ENCODE measurements around the gene SLC16A4. TPM values are rescaled to one million over a fixed set of nuclear protein-coding genes. Genes with fewer than 3 reads are reported as not detected.

Gene SLC16A4
- total RNA-seq, 4 donors from 2014 or later: 0.88 to 4.5 (median 4.2) TPM; not detected in 1

- peaks cover 0 to 47% (median 0%) of the 10 kb centered on the region in 3 donors for H3K36me3 ChIP-seq
- intact Hi-C loops (cut with DNase I): no loop called here
- H3K4me1 ChIP-seq: peaks cover 30 to 94% (median 58%) of the 10 kb centered on the region in 3 donors
- H3K4me3 ChIP-seq: no peak overlapping the region
- H3K27me3 ChIP-seq: no peaks in the 10 kb centered on the region
- H3K9me3 ChIP-seq: no peaks in the 10 kb centered on the region
- H3K27ac ChIP-seq: no peak overlapping the region
- 61 to 72% methylated on average over 3 of the region's 3 CpGs for WGBS, 2 donors
- TF ChIP-seq POLR2A (IDR thresholded peaks at IDR 0.05): no peak
- TF ChIP-seq, protein P1, sequence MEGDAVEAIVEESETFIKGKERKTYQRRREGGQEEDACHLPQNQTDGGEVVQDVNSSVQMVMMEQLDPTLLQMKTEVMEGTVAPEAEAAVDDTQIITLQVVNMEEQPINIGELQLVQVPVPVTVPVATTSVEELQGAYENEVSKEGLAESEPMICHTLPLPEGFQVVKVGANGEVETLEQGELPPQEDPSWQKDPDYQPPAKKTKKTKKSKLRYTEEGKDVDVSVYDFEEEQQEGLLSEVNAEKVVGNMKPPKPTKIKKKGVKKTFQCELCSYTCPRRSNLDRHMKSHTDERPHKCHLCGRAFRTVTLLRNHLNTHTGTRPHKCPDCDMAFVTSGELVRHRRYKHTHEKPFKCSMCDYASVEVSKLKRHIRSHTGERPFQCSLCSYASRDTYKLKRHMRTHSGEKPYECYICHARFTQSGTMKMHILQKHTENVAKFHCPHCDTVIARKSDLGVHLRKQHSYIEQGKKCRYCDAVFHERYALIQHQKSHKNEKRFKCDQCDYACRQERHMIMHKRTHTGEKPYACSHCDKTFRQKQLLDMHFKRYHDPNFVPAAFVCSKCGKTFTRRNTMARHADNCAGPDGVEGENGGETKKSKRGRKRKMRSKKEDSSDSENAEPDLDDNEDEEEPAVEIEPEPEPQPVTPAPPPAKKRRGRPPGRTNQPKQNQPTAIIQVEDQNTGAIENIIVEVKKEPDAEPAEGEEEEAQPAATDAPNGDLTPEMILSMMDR (IDR thresholded peaks at IDR 0.05): no peak
- no peak for DNase-seq
Measured at GRCh38 chr1:110344152-110344551, 46.7 kb downstream of the SLC16A4 start.

- 50 to 61% methylated on average over 2 of the region's 2 CpGs for WGBS, 2 donors
- DNase-seq: no peak
- TF ChIP-seq, protein P1 (IDR thresholded peaks at IDR 0.05): no peak
- TF ChIP-seq POLR2A (IDR thresholded peaks at IDR 0.05): no peak
- no peak overlapping the region for H3K27ac ChIP-seq
- no peaks in the 10 kb centered on the region for H3K27me3 ChIP-seq
- peaks cover 0 to 47% (median 0%) of the 10 kb centered on the region in 3 donors for H3K36me3 ChIP-seq
- H3K9me3 ChIP-seq: no peaks in the 10 kb centered on the region
- intact Hi-C loops (cut with DNase I): no loop called here
- H3K4me1 ChIP-seq: peaks cover 30 to 85% (median 51%) of the 10 kb centered on the region in 3 donors
- H3K4me3 ChIP-seq: no peak overlapping the region
Measured at GRCh38 chr1:110343249-110343648, 47.6 kb downstream of the SLC16A4 start.

GRCh38 chr1:110341872-110342331 lies 48.9 kb downstream of the SLC16A4 start:
- intact Hi-C loops (cut with DNase I): no loop called here
- H3K4me3 ChIP-seq: peak overlapping the region in 2 of 4 donors; percentile 24 to 28
- H3K27ac ChIP-seq: no peak overlapping the region
- DNase-seq: no peak
- TF ChIP-seq, protein P1 (IDR thresholded peaks at IDR 0.05): no peak
- TF ChIP-seq POLR2A (IDR thresholded peaks at IDR 0.05): no peak
- peaks cover 0 to 37% (median 0%) of the 10 kb centered on the region in 3 donors for H3K36me3 ChIP-seq
- WGBS, 2 donors: 41 to 62% methylated on average over 5 to 9 of the region's 9 CpGs
- H3K9me3 ChIP-seq: no peaks in the 10 kb centered on the region
- no peaks in the 10 kb centered on the region for H3K27me3 ChIP-seq
- H3K4me1 ChIP-seq: peaks cover 30 to 80% (median 48%) of the 10 kb centered on the region in 3 donors

GRCh38 chr1:110341146-110341871 lies 49.5 kb downstream of the SLC16A4 start:
- 84 to 89% methylated on average over 16 to 25 of the region's 27 CpGs for WGBS, 2 donors
- TF ChIP-seq POLR2A (IDR thresholded peaks at IDR 0.05): no peak
- TF ChIP-seq, protein P1 (IDR thresholded peaks at IDR 0.05): no peak
- intact Hi-C loops (cut with DNase I): no loop called here
- peak overlapping the region in 2 of 4 donors; percentile 89 to 90 for H3K4me3 ChIP-seq
- DNase-seq: no peak
- H3K9me3 ChIP-seq: no peaks in the 10 kb centered on the region
- H3K27me3 ChIP-seq: no peaks in the 10 kb centered on the region
- peaks cover 0 to 31% (median 0%) of the 10 kb centered on the region in 3 donors for H3K36me3 ChIP-seq
- no peak overlapping the region for H3K27ac ChIP-seq
- H3K4me1 ChIP-seq: peaks cover 30 to 80% (median 48%) of the 10 kb centered on the region in 3 donors

GRCh38 chr1:110340207-110340468 lies 50.7 kb downstream of the SLC16A4 start:
- intact Hi-C loops (cut with DNase I): no loop called here
- peaks cover 0 to 19% (median 0%) of the 10 kb centered on the region in 3 donors for H3K36me3 ChIP-seq
- 0% methylated on average over 2 of the region's 9 CpGs; no CpG with 5 or more reads in 1 of the 2 donors for WGBS, 2 donors
- no peaks in the 10 kb centered on the region for H3K9me3 ChIP-seq
- DNase-seq: no peak
- peaks cover 30 to 70% (median 45%) of the 10 kb centered on the region in 3 donors for H3K4me1 ChIP-seq
- peak overlapping the region; percentile 88 to 98 (median 94) for H3K27ac ChIP-seq
- TF ChIP-seq, protein P1 (IDR thresholded peaks at IDR 0.05): no peak
- no peak for TF ChIP-seq POLR2A (IDR thresholded peaks at IDR 0.05)
- no peaks in the 10 kb centered on the region for H3K27me3 ChIP-seq
- peak overlapping the region; percentile 83 to 90 (median 88) for H3K4me3 ChIP-seq
